Cardiac fibroblast (primary cell): ENCODE results near the gene TRIM27.

Source experiments
- DNase-seq, 2 donors: peaks; one replicate each; pipeline versions ENCODE4 v3.0.0 to v3.0.0-alpha.2; 2010; ENCODE audit warnings: low read depth in 2 of 2
- H3K4me3 ChIP-seq, 2 donors: replicated peaks in 1 of 2; 1 replicate in 1 of 2; 2 replicates in 1 of 2; pipeline ENCODE4 v1.5.1; 2011; ENCODE audit warnings: low read depth in 2 of 2, low read length in 2 of 2, mild to moderate bottlenecking in 2 of 2, moderate library complexity in 1 of 2
- CTCF ChIP-seq: IDR thresholded peaks from one replicate; pipeline ENCODE4 v1.5.1; 2011; ENCODE audit warnings: low read depth, mild to moderate bottlenecking, low read length, inconsistent platforms

The TRIM27 gene

GRCh38 chr6:28865401-28866204 lies 58.2 kb downstream of the TRIM27 start:
- H3K4me3 ChIP-seq, result no peak overlapping the region
- TF ChIP-seq CTCF, result no peak
- peak in 1 of 2 donors; percentile 20 for DNase-seq

- DNase-seq, result no peak
- peak; percentile 10 for TF ChIP-seq CTCF
- H3K4me3 ChIP-seq, result peak overlapping the region; percentile 70 to 81
Measured at GRCh38 chr6:28864326-28864923, 59.4 kb downstream of the TRIM27 start.

GRCh38 chr6:28863604-28864325 lies 60.0 kb downstream of the TRIM27 start:
- H3K4me3 ChIP-seq, result peak overlapping the region; percentile 70 to 81
- TF ChIP-seq CTCF, result no peak
- DNase-seq, result peak; percentile 87 to 93

GRCh38 chr6:28862077-28862476 lies 61.7 kb downstream of the TRIM27 start:
- no peak for DNase-seq
- H3K4me3 ChIP-seq, result no peak overlapping the region
- no peak for TF ChIP-seq CTCF

GRCh38 chr6:28861339-28861738 lies 62.4 kb downstream of the TRIM27 start:
- no peak for TF ChIP-seq CTCF
- DNase-seq, result no peak
- no peak overlapping the region for H3K4me3 ChIP-seq

GRCh38 chr6:28860581-28860980 lies 63.2 kb downstream of the TRIM27 start:
- DNase-seq, result no peak
- no peak overlapping the region for H3K4me3 ChIP-seq
- no peak for TF ChIP-seq CTCF
